AG09309 (cell line): ENCODE data around the gene PCBP3.

Source experiments
- DNase-seq: peaks from one replicate; pipeline ENCODE4 v3.0.0-alpha.2; 2010; ENCODE audit warnings: low read depth
- H3K4me3 ChIP-seq: 2 replicates; pipeline ENCODE4 v1.5.1; 2011; ENCODE audit warnings: mild to moderate bottlenecking, low read depth, low read length, moderate library complexity; ENCODE audit not compliant: control insufficient read depth
- CTCF ChIP-seq: IDR thresholded peaks from 2 replicates; pipeline ENCODE4 v1.5.1; 2011; ENCODE audit warnings: mild to moderate bottlenecking, low read depth, low read length, inconsistent platforms; ENCODE audit not compliant: insufficient read depth, control insufficient read depth; ENCODE audit errors: missing control alignments

The PCBP3 gene

GRCh38 chr21:45891388-45892155, 248.0 kb downstream of the PCBP3 start:
- no peak for TF ChIP-seq CTCF
- no peak overlapping the region for H3K4me3 ChIP-seq
- no peak for DNase-seq

GRCh38 chr21:45892156-45892915, 248.8 kb downstream of the PCBP3 start:
- no peak for TF ChIP-seq CTCF
- H3K4me3 ChIP-seq, result no peak overlapping the region
- DNase-seq, result no peak

- no peak overlapping the region for H3K4me3 ChIP-seq
- no peak for DNase-seq
- no peak for TF ChIP-seq CTCF
Observed at GRCh38 chr21:45892916-45893739, 249.6 kb downstream of the PCBP3 start.

- no peak for DNase-seq
- TF ChIP-seq CTCF, result no peak
- no peak overlapping the region for H3K4me3 ChIP-seq
Observed at GRCh38 chr21:45893740-45894449, 250.4 kb downstream of the PCBP3 start.

GRCh38 chr21:45894450-45894825, 250.9 kb downstream of the PCBP3 start:
- DNase-seq, result peak; percentile 24
- H3K4me3 ChIP-seq, result no peak overlapping the region
- no peak for TF ChIP-seq CTCF
